OCI-M1 (cell line): Measurements from ENCODE around the gene BAIAP2L2.
"Not testable (repeated sequence)": the region's sequence is repeated elsewhere in the genome, so short reads cannot be mapped to it uniquely, and the experiment has no call there.

Source experiments
- DNase-seq: peaks from one replicate; lab custom pipeline; 2025; lab: John Stamatoyannopoulos, UW

Gene BAIAP2L2

GRCh38 chr22:38129021-38129420, 18.5 kb upstream of the BAIAP2L2 start:
- DNase-seq: no peak

GRCh38 chr22:38127869-38128268, 17.4 kb upstream of the BAIAP2L2 start:
- no peak for DNase-seq

GRCh38 chr22:38126928-38127668, 16.6 kb upstream of the BAIAP2L2 start:
- no peak for DNase-seq

GRCh38 chr22:38125751-38126201, 15.3 kb upstream of the BAIAP2L2 start:
- DNase-seq: no peak

- DNase-seq: no peak
Measured at GRCh38 chr22:38125038-38125610, 14.6 kb upstream of the BAIAP2L2 start.

- DNase-seq: no peak
Measured at GRCh38 chr22:38124236-38124974, 13.9 kb upstream of the BAIAP2L2 start.

- no peak for DNase-seq
Measured at GRCh38 chr22:38122616-38123015, 12.1 kb upstream of the BAIAP2L2 start.

- DNase-seq: no peak
Measured at GRCh38 chr22:38120359-38121110, 10.1 kb upstream of the BAIAP2L2 start.

GRCh38 chr22:38118747-38119146, 8.3 kb upstream of the BAIAP2L2 start:
- not testable (repeated sequence) for DNase-seq

GRCh38 chr22:38118182-38118581, 7.7 kb upstream of the BAIAP2L2 start:
- DNase-seq: no peak

- not testable (repeated sequence) for DNase-seq
Measured at GRCh38 chr22:38117556-38117955, 7.1 kb upstream of the BAIAP2L2 start.

GRCh38 chr22:38115423-38116205, 5.1 kb upstream of the BAIAP2L2 start:
- DNase-seq: no peak

GRCh38 chr22:38114484-38115398, 4.3 kb upstream of the BAIAP2L2 start:
- peak; percentile 79 for DNase-seq

GRCh38 chr22:38112381-38112780, 1.9 kb upstream of the BAIAP2L2 start:
- DNase-seq: no peak

GRCh38 chr22:38111925-38112355, 1.5 kb upstream of the BAIAP2L2 start:
- DNase-seq: no peak

GRCh38 chr22:38110863-38111852, 674 bp upstream of the BAIAP2L2 start:
- no peak for DNase-seq

GRCh38 chr22:38109371-38110001, 998 bp downstream of the BAIAP2L2 start:
- no peak for DNase-seq

GRCh38 chr22:38108561-38109319, 1.7 kb downstream of the BAIAP2L2 start:
- DNase-seq: no peak
